Kidney epithelial cell (primary cell): ENCODE measurements around the gene NAA10. TPM values are rescaled to one million over a fixed set of nuclear protein-coding genes. Genes with fewer than 3 reads are reported as not detected.

Experiments used
- DNase-seq: peaks from one replicate; pipeline ENCODE4 v3.0.0-alpha.2; 2010; ENCODE audit warnings: low read depth
- H3K27me3 ChIP-seq: 2 replicates; pipeline ENCODE4 v1.6.0; 2011; ENCODE audit warnings: low read length; ENCODE audit not compliant: control insufficient read depth, insufficient read depth
- H3K36me3 ChIP-seq: 2 replicates; pipeline ENCODE4 v1.5.1; 2011; ENCODE audit warnings: low read length; ENCODE audit not compliant: control insufficient read depth, insufficient read depth
- H3K4me3 ChIP-seq: 2 replicates; pipeline ENCODE4 v1.5.1; 2011; ENCODE audit warnings: low read depth, mild to moderate bottlenecking, control low read depth, low read length
- total RNA-seq: library from RNA; depleted of rRNA; stranded (reverse); fragments of >200 nt; gene quantifications from 2 replicates; pipeline ENCODE4 v1.2.3, GENCODE V29; 2015
- TF ChIP-seq, protein P1 (sequence below): IDR thresholded peaks from 2 replicates; pipeline ENCODE4 v1.5.1; 2011; ENCODE audit warnings: mild to moderate bottlenecking, moderate library complexity, low read length, control low read depth, inconsistent platforms; ENCODE audit not compliant: insufficient read depth, poor library complexity, severe bottlenecking

Gene NAA10
- total RNA-seq, 1 donor from 2014 or later: 139 TPM

DNA sequence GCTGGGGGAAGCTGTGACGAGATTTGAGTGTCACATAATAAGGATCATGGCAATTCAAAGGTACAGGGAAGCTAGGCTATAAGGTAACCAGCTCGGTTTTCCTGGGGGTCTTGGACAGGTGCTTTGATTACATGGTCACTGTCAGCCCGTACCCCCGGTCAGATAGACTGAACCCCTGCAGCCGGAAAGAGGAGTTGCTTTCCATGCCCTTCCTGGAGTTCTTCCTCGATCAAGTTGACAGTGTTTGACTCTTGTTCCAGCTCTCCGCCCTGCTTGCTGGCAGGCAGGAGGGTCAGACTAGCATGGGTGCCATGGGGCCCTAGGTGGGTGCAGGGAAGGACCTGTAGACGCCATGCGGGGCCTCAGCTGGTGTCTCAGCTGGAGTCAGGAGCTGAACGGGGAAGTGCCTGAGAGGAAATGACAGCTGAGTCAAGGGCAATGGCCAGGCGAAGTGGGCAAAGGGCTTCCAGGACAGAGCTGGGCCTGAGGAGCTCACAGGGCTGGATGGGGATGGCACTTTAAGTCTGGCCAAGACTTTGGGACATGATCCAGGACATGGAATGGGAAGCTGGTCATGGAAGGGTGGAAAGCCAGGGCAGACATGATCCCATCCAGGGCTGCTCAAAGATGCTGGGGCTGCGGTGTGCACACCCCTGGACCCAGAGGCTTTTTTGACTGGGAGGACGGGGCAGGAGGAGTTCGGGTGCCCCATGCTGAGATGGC lies 39.3 kb upstream of the NAA10 start:
- Histone ChIP-seq H3K36me3 (no peaks in the 10 kb centered on the region), H3K27me3 (no peaks in the 10 kb centered on the region), H3K4me3 (no peak overlapping the region)
- no peak for DNase-seq
- TF ChIP-seq, protein P1, sequence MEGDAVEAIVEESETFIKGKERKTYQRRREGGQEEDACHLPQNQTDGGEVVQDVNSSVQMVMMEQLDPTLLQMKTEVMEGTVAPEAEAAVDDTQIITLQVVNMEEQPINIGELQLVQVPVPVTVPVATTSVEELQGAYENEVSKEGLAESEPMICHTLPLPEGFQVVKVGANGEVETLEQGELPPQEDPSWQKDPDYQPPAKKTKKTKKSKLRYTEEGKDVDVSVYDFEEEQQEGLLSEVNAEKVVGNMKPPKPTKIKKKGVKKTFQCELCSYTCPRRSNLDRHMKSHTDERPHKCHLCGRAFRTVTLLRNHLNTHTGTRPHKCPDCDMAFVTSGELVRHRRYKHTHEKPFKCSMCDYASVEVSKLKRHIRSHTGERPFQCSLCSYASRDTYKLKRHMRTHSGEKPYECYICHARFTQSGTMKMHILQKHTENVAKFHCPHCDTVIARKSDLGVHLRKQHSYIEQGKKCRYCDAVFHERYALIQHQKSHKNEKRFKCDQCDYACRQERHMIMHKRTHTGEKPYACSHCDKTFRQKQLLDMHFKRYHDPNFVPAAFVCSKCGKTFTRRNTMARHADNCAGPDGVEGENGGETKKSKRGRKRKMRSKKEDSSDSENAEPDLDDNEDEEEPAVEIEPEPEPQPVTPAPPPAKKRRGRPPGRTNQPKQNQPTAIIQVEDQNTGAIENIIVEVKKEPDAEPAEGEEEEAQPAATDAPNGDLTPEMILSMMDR: no peak

- Histone ChIP-seq H3K27me3 (no peaks in the 10 kb centered on the region), H3K36me3 (no peaks in the 10 kb centered on the region), H3K4me3 (peak overlapping the region; percentile 81)
- TF ChIP-seq, protein P1: no peak
- no peak for DNase-seq
Observed at GRCh38 chrX:153973127-153974002, 38.5 kb upstream of the NAA10 start.

DNA sequence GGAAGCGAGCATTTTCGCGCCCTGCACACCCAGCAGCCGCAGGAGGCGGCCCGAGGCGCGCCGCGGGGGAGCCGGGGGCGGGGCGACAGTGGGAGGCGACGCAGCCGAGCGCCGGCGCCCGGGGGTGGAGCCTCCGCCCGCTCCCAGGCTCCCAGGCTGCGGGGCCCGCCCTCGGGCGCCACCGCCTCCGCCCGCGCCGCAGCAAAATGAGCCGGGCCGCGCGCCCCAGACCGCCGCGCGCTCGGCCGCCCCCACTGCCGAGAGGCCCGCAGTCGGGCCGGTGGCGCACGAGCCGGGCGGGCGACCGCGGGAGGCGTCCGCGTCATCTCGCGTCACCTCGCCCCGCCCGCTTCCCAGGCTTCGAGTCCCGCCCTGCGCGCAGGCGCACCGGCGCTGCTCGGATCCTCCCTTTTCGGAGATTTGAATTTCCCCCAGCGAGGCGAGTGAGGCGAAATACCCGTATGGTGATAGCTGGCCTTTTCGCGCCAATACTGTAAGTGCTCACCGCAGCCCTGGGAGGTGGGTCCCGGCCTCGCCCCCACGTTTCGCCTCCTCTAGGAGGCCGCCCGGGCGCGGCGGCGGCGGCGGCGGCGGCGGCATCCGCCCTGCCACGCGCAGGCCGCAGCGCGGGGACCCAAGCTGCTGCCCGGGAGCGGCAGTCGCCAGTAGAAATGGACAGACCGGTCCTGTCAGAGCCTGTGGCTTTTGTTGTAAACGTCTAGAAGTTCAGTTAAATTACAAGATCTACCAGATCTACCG lies 37.7 kb upstream of the NAA10 start, which contains the start of gene TMEM187:
TSS of gene TMEM187 (plus strand) at position 387 of the 759 bp plus-strand sequence. CDS start 9,309 bp downstream, outside the sequence.
- DNase-seq: no peak
- Histone ChIP-seq H3K27me3 (no peaks in the 10 kb centered on the region), H3K36me3 (no peaks in the 10 kb centered on the region), H3K4me3 (peak within 1 kb of the TSS; percentile 81)
- TF ChIP-seq, protein P1: no peak

- TF ChIP-seq, protein P1: no peak
- Histone ChIP-seq H3K27me3 (no peaks in the 10 kb centered on the region), H3K4me3 (peak within 1 kb of the TSS; percentile 81), H3K36me3 (no peaks in the 10 kb centered on the region)
- DNase-seq: no peak
Observed at GRCh38 chrX:153971450-153972367, 36.9 kb upstream of the NAA10 start, which contains the start of gene HCFC1. HCFC1 (minus strand) TSS chrX:153971818; CDS start chrX:153970840, 978 bp downstream.

GRCh38 chrX:153971124-153971449 lies 36.2 kb upstream of the NAA10 start:
- Histone ChIP-seq H3K27me3 (no peaks in the 10 kb centered on the region), H3K36me3 (no peaks in the 10 kb centered on the region), H3K4me3 (peak overlapping the region; percentile 81)
- DNase-seq: peak; percentile 51
- TF ChIP-seq, protein P1: no peak
